DND-41 (cell line): ENCODE results near the gene GYS2.

ENCODE experiments used
- ATAC-seq: fragments of 200-7000 bp; cut with Tn5 transposase; 3 replicates; pipeline ENCODE4 v1.9.1; 2021; ENCODE audit warnings: low read depth; ENCODE audit not compliant: insufficient read depth
- DNase-seq: peaks from one replicate; pipeline ENCODE4 v3.0.0-alpha.2; 2020
- H2AFZ ChIP-seq: 2 replicates; pipeline ENCODE4 v1.6.0; 2012; ENCODE audit warnings: low read depth, low read length
- H3K27ac ChIP-seq: 2 replicates; pipeline ENCODE4 v1.5.1; 2012; ENCODE audit warnings: low read length, inconsistent platforms
- H3K27me3 ChIP-seq: fragments of 200-600 bp; sonication (generic); 2 replicates; pipeline ENCODE4 v1.6.0; 2012; ENCODE audit warnings: low read length, mild to moderate bottlenecking, inconsistent platforms; ENCODE audit not compliant: insufficient read depth, poor library complexity
- H3K36me3 ChIP-seq: 2 replicates; pipeline ENCODE4 v1.5.1; 2012; ENCODE audit warnings: low read length, inconsistent platforms; ENCODE audit not compliant: insufficient read depth
- H3K4me1 ChIP-seq: 2 replicates; pipeline ENCODE4 v1.5.1; 2012; ENCODE audit warnings: mild to moderate bottlenecking, low read length; ENCODE audit not compliant: insufficient read depth
- H3K4me2 ChIP-seq: 2 replicates; pipeline ENCODE4 v1.6.0; 2012; ENCODE audit warnings: mild to moderate bottlenecking, moderate library complexity, low read length, inconsistent platforms; ENCODE audit not compliant: insufficient read depth
- H3K4me3 ChIP-seq, 2 experiments: fragments of 200-600 bp in 1 of 2; shearing (Covaris generic) in 1 of 2; 2 replicates each; pipeline ENCODE4 v1.5.1; 2012 to 2016; ENCODE audit warnings: inconsistent platforms in 2 of 2, low read length in 2 of 2, mild to moderate bottlenecking in 2 of 2, low read depth in 1 of 2, moderate library complexity in 1 of 2
- H3K79me2 ChIP-seq: 2 replicates; pipeline ENCODE4 v1.6.0; 2012; ENCODE audit warnings: low read length, inconsistent platforms; ENCODE audit not compliant: insufficient read depth
- H3K9ac ChIP-seq: 2 replicates; pipeline ENCODE4 v1.6.0; 2012; ENCODE audit warnings: low read depth, mild to moderate bottlenecking, inconsistent platforms, low read length, moderate library complexity
- H3K9me3 ChIP-seq: 2 replicates; pipeline ENCODE4 v1.5.1; 2012; ENCODE audit warnings: low read length, moderate library complexity, mild to moderate bottlenecking, inconsistent platforms; ENCODE audit not compliant: insufficient read depth, severe bottlenecking
- H4K20me1 ChIP-seq: 2 replicates; pipeline ENCODE4 v1.6.0; 2012; ENCODE audit warnings: low read length; ENCODE audit not compliant: insufficient read depth
- EZH2 ChIP-seq: IDR thresholded peaks from 3 replicates; pipeline ENCODE4 v1.6.1; 2012; ENCODE audit warnings: borderline replicate concordance, low read depth, mild to moderate bottlenecking, moderate library complexity, low read length, inconsistent platforms; ENCODE audit not compliant: severe bottlenecking
- TF ChIP-seq, protein P1 (sequence below): IDR thresholded peaks from 2 replicates; pipeline ENCODE4 v1.5.1; 2012; ENCODE audit warnings: borderline replicate concordance, low read length, moderate library complexity, mild to moderate bottlenecking; ENCODE audit not compliant: poor library complexity, severe bottlenecking; ENCODE audit errors: extremely low read depth

The GYS2 gene

DNA sequence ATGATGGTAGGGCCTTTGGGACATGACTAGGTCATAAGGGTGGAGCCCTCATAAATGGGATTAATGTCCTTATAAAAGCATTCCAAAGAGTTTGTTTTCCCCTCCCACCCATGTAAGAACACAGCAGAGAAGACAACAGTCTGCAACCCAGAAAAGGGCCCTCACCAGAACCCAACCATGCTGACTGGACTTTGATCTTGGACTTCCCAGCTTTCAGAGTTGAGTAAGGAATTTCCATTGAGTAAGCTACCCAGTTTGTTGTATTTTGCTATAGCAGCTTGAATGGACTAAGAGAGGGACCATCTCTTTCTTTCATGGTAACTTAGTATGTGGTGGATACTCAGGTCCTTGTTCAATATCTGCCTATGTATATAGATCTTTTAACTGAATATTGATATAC is 81.5 kb downstream of the GYS2 start:
- no peak overlapping the region for H3K4me3 ChIP-seq
- H3K36me3 ChIP-seq: no peaks in the 10 kb centered on the region
- H2AFZ ChIP-seq: no peak overlapping the region
- TF ChIP-seq EZH2: no peak
- TF ChIP-seq, protein P1, sequence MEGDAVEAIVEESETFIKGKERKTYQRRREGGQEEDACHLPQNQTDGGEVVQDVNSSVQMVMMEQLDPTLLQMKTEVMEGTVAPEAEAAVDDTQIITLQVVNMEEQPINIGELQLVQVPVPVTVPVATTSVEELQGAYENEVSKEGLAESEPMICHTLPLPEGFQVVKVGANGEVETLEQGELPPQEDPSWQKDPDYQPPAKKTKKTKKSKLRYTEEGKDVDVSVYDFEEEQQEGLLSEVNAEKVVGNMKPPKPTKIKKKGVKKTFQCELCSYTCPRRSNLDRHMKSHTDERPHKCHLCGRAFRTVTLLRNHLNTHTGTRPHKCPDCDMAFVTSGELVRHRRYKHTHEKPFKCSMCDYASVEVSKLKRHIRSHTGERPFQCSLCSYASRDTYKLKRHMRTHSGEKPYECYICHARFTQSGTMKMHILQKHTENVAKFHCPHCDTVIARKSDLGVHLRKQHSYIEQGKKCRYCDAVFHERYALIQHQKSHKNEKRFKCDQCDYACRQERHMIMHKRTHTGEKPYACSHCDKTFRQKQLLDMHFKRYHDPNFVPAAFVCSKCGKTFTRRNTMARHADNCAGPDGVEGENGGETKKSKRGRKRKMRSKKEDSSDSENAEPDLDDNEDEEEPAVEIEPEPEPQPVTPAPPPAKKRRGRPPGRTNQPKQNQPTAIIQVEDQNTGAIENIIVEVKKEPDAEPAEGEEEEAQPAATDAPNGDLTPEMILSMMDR: no peak
- no peak for ATAC-seq
- no peaks in the 10 kb centered on the region for H3K9me3 ChIP-seq
- no peak overlapping the region for H3K27ac ChIP-seq
- no peaks in the 10 kb centered on the region for H3K79me2 ChIP-seq
- H3K9ac ChIP-seq: no peak overlapping the region
- H3K4me1 ChIP-seq: no peaks in the 10 kb centered on the region
- H3K27me3 ChIP-seq: no peaks in the 10 kb centered on the region
- H4K20me1 ChIP-seq: no peaks in the 10 kb centered on the region
- H3K4me2 ChIP-seq: no peak overlapping the region
- no peak for DNase-seq

DNA sequence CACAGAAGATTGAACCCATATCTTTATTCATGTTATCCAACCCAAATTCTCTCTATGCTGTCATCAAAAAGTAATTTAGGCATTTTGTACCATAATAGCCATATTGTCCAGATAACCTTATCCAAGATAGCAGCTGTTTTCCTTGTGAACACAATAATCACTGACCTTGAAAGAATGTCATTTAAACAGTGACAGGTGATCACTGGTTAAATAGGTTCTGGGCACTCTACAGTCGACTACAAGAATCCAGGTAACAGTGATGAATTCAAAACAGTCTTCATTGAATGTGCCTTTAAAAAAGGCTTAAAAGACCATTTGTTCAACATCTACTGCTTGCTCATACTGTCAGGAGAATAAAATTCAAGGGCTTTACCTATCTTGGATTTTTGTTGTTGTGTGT is 83.1 kb downstream of the GYS2 start:
- no peak overlapping the region for H3K27ac ChIP-seq
- H3K4me3 ChIP-seq: no peak overlapping the region
- no peak overlapping the region for H2AFZ ChIP-seq
- H3K27me3 ChIP-seq: no peaks in the 10 kb centered on the region
- H3K79me2 ChIP-seq: no peaks in the 10 kb centered on the region
- H4K20me1 ChIP-seq: no peaks in the 10 kb centered on the region
- no peak overlapping the region for H3K4me2 ChIP-seq
- no peaks in the 10 kb centered on the region for H3K9me3 ChIP-seq
- no peak overlapping the region for H3K9ac ChIP-seq
- peaks cover 6% of the 10 kb centered on the region; the same call in 1 of the 2 replicates for H3K36me3 ChIP-seq
- no peaks in the 10 kb centered on the region for H3K4me1 ChIP-seq
- ATAC-seq: no peak
- DNase-seq: no peak
- TF ChIP-seq EZH2: no peak
- TF ChIP-seq, protein P1: no peak

DNA sequence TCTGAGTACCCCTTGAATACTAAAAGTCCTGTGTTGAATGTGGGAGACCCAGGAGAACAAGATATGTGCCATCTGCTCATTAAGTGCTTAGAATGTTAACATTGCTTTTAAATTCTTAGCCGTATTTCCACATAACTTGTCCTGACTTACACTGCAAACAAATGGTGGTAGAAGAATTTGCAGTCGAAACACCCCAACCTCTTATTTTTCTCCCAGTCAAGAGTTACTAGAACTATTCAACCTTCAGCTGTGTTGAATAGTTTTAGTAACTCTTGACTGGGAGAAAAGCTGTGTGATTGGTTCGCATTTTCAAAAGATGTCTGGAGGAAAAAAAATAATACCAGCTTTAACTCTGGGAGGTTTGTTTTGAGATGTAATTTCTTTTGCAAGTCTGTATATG is 86.2 kb downstream of the GYS2 start:
- Histone ChIP-seq H2AFZ (no peak overlapping the region), H3K4me1 (no peaks in the 10 kb centered on the region), H3K27ac (no peak overlapping the region), H3K79me2 (no peaks in the 10 kb centered on the region), H4K20me1 (no peaks in the 10 kb centered on the region), H3K4me3 (no peak overlapping the region), H3K4me2 (no peak overlapping the region), H3K36me3 (peaks cover 34% of the 10 kb centered on the region), H3K9me3 (no peaks in the 10 kb centered on the region), H3K9ac (no peak overlapping the region), H3K27me3 (no peaks in the 10 kb centered on the region)
- no peak for TF ChIP-seq EZH2
- TF ChIP-seq, protein P1: no peak
- DNase-seq: no peak
- ATAC-seq: no peak

DNA sequence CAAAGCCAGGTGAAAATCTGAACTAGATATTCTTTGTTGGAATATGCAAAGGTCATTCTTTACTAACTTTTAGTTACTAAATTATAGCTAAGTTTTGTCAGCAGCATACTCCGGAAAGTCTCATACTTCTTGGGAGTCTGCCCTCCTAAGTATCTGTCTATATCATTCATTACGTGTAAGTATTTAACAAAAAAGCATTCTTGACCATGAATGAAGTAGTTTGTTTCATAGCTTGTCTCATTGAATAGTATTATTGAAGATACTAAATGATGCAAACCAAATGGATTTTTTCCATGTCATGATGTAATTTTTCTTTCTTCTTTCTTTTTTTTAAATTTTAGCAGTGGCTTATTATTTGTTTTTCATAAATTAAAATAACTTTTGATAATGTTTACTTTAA is 88.4 kb downstream of the GYS2 start:
- no peaks in the 10 kb centered on the region for H3K79me2 ChIP-seq
- ATAC-seq (no peak), DNase-seq (no peak)
- H3K4me2 ChIP-seq: no peak overlapping the region
- no peak for TF ChIP-seq EZH2
- TF ChIP-seq, protein P1: no peak
- no peak overlapping the region for H3K4me3 ChIP-seq
- H3K36me3 ChIP-seq: peaks cover 49% of the 10 kb centered on the region
- H3K27me3 ChIP-seq: no peaks in the 10 kb centered on the region
- H3K27ac ChIP-seq: no peak overlapping the region
- no peaks in the 10 kb centered on the region for H4K20me1 ChIP-seq
- H3K4me1 ChIP-seq: no peaks in the 10 kb centered on the region
- H2AFZ ChIP-seq: no peak overlapping the region
- H3K9me3 ChIP-seq: no peaks in the 10 kb centered on the region
- H3K9ac ChIP-seq: no peak overlapping the region
